GM23338 (cell line): ENCODE data around the gene ABL2.

Experiments used
- CREB1 ChIP-seq: fragments of 250-450 bp; sonication (Bioruptor Pico); IDR thresholded peaks from 2 replicates; pipeline ENCODE4 v1.5.0; 2020; ENCODE audit warnings: low read depth, mild to moderate bottlenecking, moderate library complexity
- CTCF ChIP-seq, 2 experiments: fragments of 200-600 bp in 1 of 2; sonication (generic) in 1 of 2; conservative IDR thresholded peaks; 2 replicates each; pipeline versions ENCODE4 v1.5.1 to v1.6.1; 2016 to 2017; ENCODE audit warnings: antibody characterized with exemption in 2 of 2, low read depth in 2 of 2, mild to moderate bottlenecking in 2 of 2, moderate library complexity in 1 of 2
- ETS1 ChIP-seq: IDR thresholded peaks from 2 replicates; pipeline ENCODE4 v1.6.1; 2016; ENCODE audit warnings: antibody characterized with exemption
- EZH2 ChIP-seq: fragments of 200-600 bp; sonication (generic); IDR thresholded peaks from one replicate; pipeline ENCODE4 v1.8.0; 2017; ENCODE audit warnings: antibody characterized with exemption, mild to moderate bottlenecking, low read depth; ENCODE audit not compliant: unreplicated experiment
- EZH2phosphoT487 ChIP-seq: fragments of 200-600 bp; sonication (generic); IDR thresholded peaks from one replicate; pipeline ENCODE4 v1.8.1; 2018; ENCODE audit warnings: antibody characterized with exemption; ENCODE audit not compliant: unreplicated experiment
- JUNB ChIP-seq: IDR thresholded peaks from one replicate; pipeline ENCODE4 v1.6.1; 2016; ENCODE audit warnings: antibody characterized with exemption; ENCODE audit not compliant: unreplicated experiment
- POLR2AphosphoS5 ChIP-seq: IDR thresholded peaks from 2 replicates; pipeline ENCODE4 v1.6.1; 2016; ENCODE audit warnings: antibody characterized with exemption, low read depth
- REST ChIP-seq: IDR thresholded peaks from one replicate; pipeline ENCODE4 v1.6.1; 2018; ENCODE audit warnings: antibody characterized with exemption; ENCODE audit not compliant: unreplicated experiment
- STAT1 ChIP-seq: IDR thresholded peaks from one replicate; pipeline ENCODE4 v1.6.1; 2016; ENCODE audit warnings: antibody characterized with exemption; ENCODE audit not compliant: unreplicated experiment
- ZNF462 ChIP-seq: fragments of 250-450 bp; sonication (Bioruptor Pico); IDR thresholded peaks from 2 replicates; pipeline ENCODE4 v1.5.0; 2020; ENCODE audit warnings: mild to moderate bottlenecking, moderate library complexity

GRCh38 chr1:179083533-179083932 lies 145.9 kb downstream of the ABL2 start:
- TF ChIP-seq CTCF (conservative IDR thresholded peaks at IDR 0.05; ENCODE audit: low read depth in 2 of 2) (no peak), STAT1 (no peak), CREB1 (no peak), EZH2 (no peak), POLR2AphosphoS5 (no peak), JUNB (no peak), EZH2phosphoT487 (no peak), REST (no peak), ZNF462 (CRISPR knock-in tag) (no peak), ETS1 (no peak)
